ENCODE measurements around the gene PUS1. TPM values are rescaled to one million over a fixed set of nuclear protein-coding genes. Genes with fewer than 3 reads are reported as not detected.

The PUS1 gene
- total and polyA plus RNA-seq, 8 donors = 11.3 to 30.1 (median 16.8) TPM

DNA sequence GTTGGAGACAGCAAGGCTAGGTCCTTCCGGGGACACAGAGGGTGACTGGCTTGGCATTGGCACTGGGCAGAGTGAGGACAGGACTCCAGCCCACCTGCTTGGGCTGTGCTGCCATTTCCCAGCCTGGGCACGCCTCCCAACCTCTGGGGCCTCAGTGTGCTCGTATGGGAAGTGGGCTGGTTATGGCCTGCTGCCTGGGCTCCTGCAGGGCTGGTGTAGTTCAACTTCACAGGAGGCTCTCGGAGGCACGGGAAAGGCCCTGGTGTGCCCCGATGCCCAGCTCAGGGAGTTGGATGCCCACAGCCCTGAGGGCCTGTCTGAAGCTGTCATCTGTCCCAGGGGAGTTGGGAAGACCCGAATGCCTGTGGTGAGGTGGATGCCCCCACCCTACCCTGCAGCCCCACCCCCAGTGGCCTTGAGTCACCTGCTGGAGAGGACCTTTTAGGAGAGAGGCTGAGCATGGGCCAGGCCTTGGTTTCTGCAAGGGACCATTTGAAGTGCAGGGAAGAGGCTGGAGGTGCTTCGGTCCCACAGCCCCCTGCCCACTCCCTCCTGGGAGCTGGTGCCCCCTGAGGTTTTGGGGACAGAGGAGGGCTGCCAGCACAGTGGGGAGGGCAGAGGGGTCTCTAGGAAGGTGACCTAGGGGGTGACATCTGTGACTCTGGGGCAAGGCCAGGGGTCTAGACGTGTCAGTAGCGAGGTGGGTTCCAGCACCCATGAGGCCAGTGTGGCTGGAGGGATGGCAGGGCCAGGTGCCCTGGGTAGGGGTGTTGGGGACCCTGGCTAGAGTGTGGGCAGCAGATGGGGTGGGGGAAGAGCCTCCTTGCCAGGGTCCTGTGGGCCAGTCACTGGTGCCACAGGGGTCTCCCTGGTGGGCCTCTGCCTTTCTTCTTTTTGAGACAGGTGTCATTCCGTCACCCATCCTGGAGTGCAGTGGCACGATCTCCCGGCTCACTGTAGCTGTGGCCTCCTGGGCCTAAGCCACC is 25.5 kb upstream of the PUS1 start:
- Histone ChIP-seq H3K27ac (no peak overlapping the region), H3K9me3 (no peaks in the 10 kb centered on the region), H3K27me3 (no peaks in the 10 kb centered on the region), H3K4me3 (no peak overlapping the region), H3K36me3 (peaks cover 0 to 22% of the 10 kb centered on the region in 2 donors), H3K4me1 (peaks cover 0 to 26% of the 10 kb centered on the region in 2 donors)
- ATAC-seq (no peak), DNase-seq (peak in 1 of 4 donors; percentile 55)
- TF ChIP-seq, protein P1, sequence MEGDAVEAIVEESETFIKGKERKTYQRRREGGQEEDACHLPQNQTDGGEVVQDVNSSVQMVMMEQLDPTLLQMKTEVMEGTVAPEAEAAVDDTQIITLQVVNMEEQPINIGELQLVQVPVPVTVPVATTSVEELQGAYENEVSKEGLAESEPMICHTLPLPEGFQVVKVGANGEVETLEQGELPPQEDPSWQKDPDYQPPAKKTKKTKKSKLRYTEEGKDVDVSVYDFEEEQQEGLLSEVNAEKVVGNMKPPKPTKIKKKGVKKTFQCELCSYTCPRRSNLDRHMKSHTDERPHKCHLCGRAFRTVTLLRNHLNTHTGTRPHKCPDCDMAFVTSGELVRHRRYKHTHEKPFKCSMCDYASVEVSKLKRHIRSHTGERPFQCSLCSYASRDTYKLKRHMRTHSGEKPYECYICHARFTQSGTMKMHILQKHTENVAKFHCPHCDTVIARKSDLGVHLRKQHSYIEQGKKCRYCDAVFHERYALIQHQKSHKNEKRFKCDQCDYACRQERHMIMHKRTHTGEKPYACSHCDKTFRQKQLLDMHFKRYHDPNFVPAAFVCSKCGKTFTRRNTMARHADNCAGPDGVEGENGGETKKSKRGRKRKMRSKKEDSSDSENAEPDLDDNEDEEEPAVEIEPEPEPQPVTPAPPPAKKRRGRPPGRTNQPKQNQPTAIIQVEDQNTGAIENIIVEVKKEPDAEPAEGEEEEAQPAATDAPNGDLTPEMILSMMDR (IDR thresholded peaks at IDR 0.05) = no peak
- intact Hi-C loops (cut with DNase I) = no loop called here

DNA sequence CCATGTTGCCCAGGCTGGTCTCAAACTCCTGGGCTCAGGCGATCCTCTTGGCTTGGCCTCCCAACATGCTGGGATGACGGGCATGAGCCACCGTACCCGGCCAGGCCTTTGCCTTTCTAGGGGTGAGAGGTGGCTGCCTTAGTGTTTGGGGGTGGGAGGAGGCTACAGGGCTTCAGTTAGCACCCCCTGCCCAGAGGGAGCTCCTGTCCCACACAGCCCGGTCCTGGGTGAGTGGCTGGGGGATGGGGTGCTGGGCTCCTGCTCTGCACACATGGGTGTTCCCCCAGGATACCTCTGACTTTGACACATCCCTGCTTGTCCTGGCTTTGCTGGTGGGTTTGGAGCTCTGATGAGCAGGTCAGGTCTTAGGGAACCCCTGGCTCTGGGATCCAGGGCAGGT is 24.7 kb upstream of the PUS1 start:
- DNase-seq = no peak
- H3K36me3 ChIP-seq = peaks cover 0 to 30% of the 10 kb centered on the region in 2 donors
- H3K27ac ChIP-seq = no peak overlapping the region
- ATAC-seq = no peak
- H3K9me3 ChIP-seq = no peaks in the 10 kb centered on the region
- TF ChIP-seq, protein P1 (IDR thresholded peaks at IDR 0.05) = no peak
- intact Hi-C loops (cut with DNase I) = no loop called here
- H3K4me3 ChIP-seq = no peak overlapping the region
- H3K27me3 ChIP-seq = no peaks in the 10 kb centered on the region
- peaks cover 0 to 26% of the 10 kb centered on the region in 2 donors for H3K4me1 ChIP-seq

DNA sequence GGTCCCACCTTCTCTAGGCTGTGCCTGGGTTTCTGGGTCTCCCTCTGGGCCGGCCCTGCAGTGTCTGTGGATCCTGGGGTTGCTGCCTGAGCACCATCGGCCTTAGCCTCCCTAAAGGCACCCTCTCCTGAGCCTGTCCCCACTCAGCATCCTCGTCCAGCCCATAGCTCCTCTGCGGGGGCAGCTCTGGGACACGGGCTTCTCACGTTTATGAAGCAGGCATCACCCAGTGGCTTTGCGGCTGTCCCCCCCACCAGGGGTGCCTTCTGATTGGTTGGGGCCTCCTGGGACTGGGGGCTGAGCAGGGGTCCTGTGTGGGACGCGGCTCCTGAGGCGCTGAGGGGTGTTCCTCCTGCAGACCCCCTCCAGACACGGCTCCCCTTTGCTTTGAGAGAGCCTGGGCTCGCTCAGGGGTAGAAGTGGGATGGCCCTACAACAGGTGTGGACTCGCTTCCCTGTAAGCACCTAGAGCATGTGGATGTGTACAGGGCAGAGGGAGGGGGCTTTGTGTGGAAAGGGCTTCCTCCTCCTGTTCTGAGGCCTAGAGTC is 23.9 kb upstream of the PUS1 start:
- intact Hi-C loops (cut with DNase I) = no loop called here
- no peak overlapping the region for H3K27ac ChIP-seq
- ATAC-seq = no peak
- no peaks in the 10 kb centered on the region for H3K27me3 ChIP-seq
- H3K4me3 ChIP-seq = no peak overlapping the region
- TF ChIP-seq, protein P1 (IDR thresholded peaks at IDR 0.05) = no peak
- peak in 1 of 4 donors; percentile 47 for DNase-seq
- no peaks in the 10 kb centered on the region for H3K9me3 ChIP-seq
- peaks cover 0 to 38% of the 10 kb centered on the region in 2 donors for H3K36me3 ChIP-seq
- peaks cover 0 to 26% of the 10 kb centered on the region in 2 donors for H3K4me1 ChIP-seq

GRCh38 chr12:131905630-131906091 is 23.4 kb upstream of the PUS1 start:
- intact Hi-C loops (cut with DNase I) = no loop called here
- H3K4me3 ChIP-seq = no peak overlapping the region
- DNase-seq (no peak), ATAC-seq (no peak)
- no peaks in the 10 kb centered on the region for H3K9me3 ChIP-seq
- H3K27me3 ChIP-seq = no peaks in the 10 kb centered on the region
- peaks cover 0 to 22% of the 10 kb centered on the region in 2 donors for H3K4me1 ChIP-seq
- H3K36me3 ChIP-seq = peaks cover 0 to 43% of the 10 kb centered on the region in 2 donors
- H3K27ac ChIP-seq = no peak overlapping the region
- TF ChIP-seq, protein P1 (IDR thresholded peaks at IDR 0.05) = no peak
